Stomach (tissue), 4 donors: ENCODE data around the gene RREB1.

Experiments
- CTCF ChIP-seq, 7 experiments: fragments of 450-650 bp in 4 of 7; fragments of 200-600 bp in 3 of 7; sonication (generic) in 3 of 7; IDR thresholded peaks; one replicate each; pipeline ENCODE4 v1.5.1; 2016 to 2019; ENCODE audit warnings: antibody characterized with exemption in 7 of 7, control low read depth in 2 of 7, mild to moderate bottlenecking in 1 of 7
- POLR2A ChIP-seq, 4 donors: fragments of 450-650 bp; IDR thresholded peaks; one replicate each; pipeline ENCODE4 v1.6.1; 2016; ENCODE audit warnings: antibody characterized with exemption in 4 of 4, control low read depth in 2 of 4, mild to moderate bottlenecking in 1 of 4, moderate library complexity in 1 of 4
- POLR2AphosphoS5 ChIP-seq, 3 donors: sonication (generic); formaldehyde crosslinking; IDR thresholded peaks; one replicate each; pipeline ENCODE4 v1.6.1; 2016; ENCODE audit warnings: antibody characterized with exemption in 3 of 3

DNA sequence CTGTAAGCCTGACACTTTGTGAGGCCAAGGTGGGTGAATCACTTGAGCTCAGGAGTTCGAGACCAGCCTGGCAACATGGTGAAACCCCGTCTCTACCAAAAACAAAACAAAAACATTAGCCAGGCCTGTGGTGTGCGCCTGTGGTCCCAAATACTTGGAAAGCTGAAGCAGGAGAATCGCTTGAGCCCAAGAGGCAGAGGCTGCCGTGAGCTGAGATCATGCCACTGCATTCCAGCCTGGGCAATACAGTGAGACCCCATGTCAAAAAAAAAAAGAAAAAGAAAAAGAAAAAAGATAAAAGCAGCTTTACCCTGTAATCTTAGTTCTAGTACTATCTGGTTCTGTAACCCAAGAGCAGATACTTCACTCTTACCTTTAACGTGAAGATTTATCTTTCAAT lies 177.7 kb downstream of the RREB1 start:
- TF ChIP-seq CTCF (IDR thresholded peaks at IDR 0.05) (no peak), POLR2A (IDR thresholded peaks at IDR 0.05) (no peak), POLR2AphosphoS5 (IDR thresholded peaks at IDR 0.05) (no peak)
